Natural killer cell (primary cell): ENCODE measurements around the gene BTN1A1. TPM values are rescaled to one million over a fixed set of nuclear protein-coding genes. Genes with fewer than 3 reads are reported as not detected.

Experiments
- ATAC-seq, 3 donors: fragments of 150-1000 bp in 2 of 3; fragments of 200-7000 bp in 1 of 3; cut with Tn5 transposase; 1 replicate in 1 of 3; 2 replicates in 2 of 3; pipeline ENCODE4 v1.10.0; 2021; ENCODE audit warnings: mild to moderate bottlenecking in 2 of 3, moderate library complexity in 2 of 3
- DNase-seq, 2 donors: peaks; one replicate each; pipeline versions ENCODE4 v3.0.0 to v3.0.0-alpha.2; 2013 to 2021; ENCODE audit warnings: mixed read lengths in 1 of 2
- H3K27ac ChIP-seq: one replicate; pipeline ENCODE4 v1.5.1; 2013; ENCODE audit warnings: mild to moderate bottlenecking, low read length
- H3K27me3 ChIP-seq: one replicate; pipeline ENCODE4 v1.6.1; 2013; ENCODE audit warnings: low read length; ENCODE audit not compliant: control insufficient read depth, insufficient read depth
- H3K36me3 ChIP-seq: one replicate; pipeline ENCODE4 v1.6.1; 2013; ENCODE audit warnings: low read length; ENCODE audit not compliant: control insufficient read depth, insufficient read depth
- H3K4me1 ChIP-seq: one replicate; pipeline ENCODE4 v1.6.1; 2013; ENCODE audit warnings: low read length; ENCODE audit not compliant: control insufficient read depth, insufficient read depth
- H3K4me3 ChIP-seq: one replicate; pipeline ENCODE4 v1.5.1; 2013; ENCODE audit warnings: low read length
- H3K9me3 ChIP-seq: one replicate; pipeline ENCODE4 v1.6.1; 2013; ENCODE audit warnings: low read length; ENCODE audit not compliant: control insufficient read depth, insufficient read depth
- H3K27ac Mint-ChIP-seq, 2 donors: one replicate each; pipeline ENCODE4 v1.8.0; 2022; ENCODE audit warnings: mild to moderate bottlenecking in 2 of 2, mixed read lengths in 2 of 2, moderate library complexity in 1 of 2
- H3K27me3 Mint-ChIP-seq, 2 donors: one replicate each; pipeline ENCODE4 v1.8.0; 2022; ENCODE audit warnings: low read depth in 2 of 2, mixed read lengths in 2 of 2
- H3K36me3 Mint-ChIP-seq: one replicate; pipeline ENCODE4 v1.8.0; 2022; ENCODE audit warnings: mixed read lengths
- H3K4me1 Mint-ChIP-seq, 2 donors: one replicate each; pipeline ENCODE4 v1.8.0; 2022; ENCODE audit warnings: mixed read lengths in 2 of 2
- H3K4me3 Mint-ChIP-seq: one replicate; pipeline ENCODE4 v1.8.0; 2022; ENCODE audit warnings: mild to moderate bottlenecking, moderate library complexity, mixed read lengths
- H3K9me3 Mint-ChIP-seq, 2 donors: one replicate each; pipeline ENCODE4 v1.8.0; 2022; ENCODE audit warnings: mixed read lengths in 2 of 2
- WGBS: methylation state at CpG from one replicate; pipeline ENCODE4 v1.1.7; 2013; ENCODE audit warnings: missing lambda C conversion rate; ENCODE audit not compliant: insufficient coverage; 5-methylcytosine and 5-hydroxymethylcytosine counted together
- intact Hi-C: fragments of 100-400 bp; cut with micrococcal nuclease; formaldehyde crosslinking; loops from one replicate; pipeline ENCODE4 v1.14.2; 2022
- total RNA-seq, 4 donors: library from RNA; stranded (reverse); fragments of 120-200 nt in 1 of 4; gene quantifications; one replicate each; pipeline versions ENCODE4 v1.2.3 to v1.2.4, GENCODE V29; 2013 to 2022
- TF ChIP-seq, protein P1 (sequence below): fragments of 200-600 bp; IDR thresholded peaks from one replicate; pipeline ENCODE4 v1.8.0; 2022; ENCODE audit warnings: antibody characterized with exemption

The BTN1A1 gene
- total RNA-seq, 3 donors from 2014 or later (not counting 1 experiment from before 2014, with no cell fraction given), result not detected

GRCh38 chr6:26477426-26477825 is 22.7 kb upstream of the BTN1A1 start:
- Histone ChIP-seq H3K4me1 (peaks cover 40% of the 10 kb centered on the region), H3K4me3 (no peak overlapping the region), H3K9me3 (no peaks in the 10 kb centered on the region), H3K36me3 (no peaks in the 10 kb centered on the region), H3K27ac (peak overlapping the region; percentile 57), H3K27me3 (no peaks in the 10 kb centered on the region)
- Mint-ChIP-seq H3K36me3 (no peaks in the 10 kb centered on the region), H3K27ac (peak overlapping the region; percentile 94 to 99), H3K27me3 (no peaks in the 10 kb centered on the region), H3K4me3 (no peak overlapping the region), H3K4me1 (peaks cover 26 to 32% of the 10 kb centered on the region in 2 donors), H3K9me3 (no peaks in the 10 kb centered on the region)
- no peak for DNase-seq
- whole genome bisulfite sequencing, result 50% methylated on average over 1 of the region's 1 CpG
- no peak for ATAC-seq
- TF ChIP-seq, protein P1, sequence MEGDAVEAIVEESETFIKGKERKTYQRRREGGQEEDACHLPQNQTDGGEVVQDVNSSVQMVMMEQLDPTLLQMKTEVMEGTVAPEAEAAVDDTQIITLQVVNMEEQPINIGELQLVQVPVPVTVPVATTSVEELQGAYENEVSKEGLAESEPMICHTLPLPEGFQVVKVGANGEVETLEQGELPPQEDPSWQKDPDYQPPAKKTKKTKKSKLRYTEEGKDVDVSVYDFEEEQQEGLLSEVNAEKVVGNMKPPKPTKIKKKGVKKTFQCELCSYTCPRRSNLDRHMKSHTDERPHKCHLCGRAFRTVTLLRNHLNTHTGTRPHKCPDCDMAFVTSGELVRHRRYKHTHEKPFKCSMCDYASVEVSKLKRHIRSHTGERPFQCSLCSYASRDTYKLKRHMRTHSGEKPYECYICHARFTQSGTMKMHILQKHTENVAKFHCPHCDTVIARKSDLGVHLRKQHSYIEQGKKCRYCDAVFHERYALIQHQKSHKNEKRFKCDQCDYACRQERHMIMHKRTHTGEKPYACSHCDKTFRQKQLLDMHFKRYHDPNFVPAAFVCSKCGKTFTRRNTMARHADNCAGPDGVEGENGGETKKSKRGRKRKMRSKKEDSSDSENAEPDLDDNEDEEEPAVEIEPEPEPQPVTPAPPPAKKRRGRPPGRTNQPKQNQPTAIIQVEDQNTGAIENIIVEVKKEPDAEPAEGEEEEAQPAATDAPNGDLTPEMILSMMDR, result no peak
- intact Hi-C loops, result no loop called here

- intact Hi-C loops, result no loop called here
- peak overlapping the region; percentile 42 to 99 for H3K27ac Mint-ChIP-seq
- Histone ChIP-seq H3K27me3 (no peaks in the 10 kb centered on the region), H3K4me1 (peaks cover 32% of the 10 kb centered on the region), H3K9me3 (no peaks in the 10 kb centered on the region), H3K4me3 (no peak overlapping the region), H3K36me3 (no peaks in the 10 kb centered on the region), H3K27ac (peak overlapping the region; percentile 57)
- DNase-seq (no peak), ATAC-seq (no peak)
- H3K9me3 Mint-ChIP-seq, result no peaks in the 10 kb centered on the region
- H3K4me3 Mint-ChIP-seq, result no peak overlapping the region
- peaks cover 17 to 23% of the 10 kb centered on the region in 2 donors for H3K4me1 Mint-ChIP-seq
- H3K36me3 Mint-ChIP-seq, result no peaks in the 10 kb centered on the region
- H3K27me3 Mint-ChIP-seq, result no peaks in the 10 kb centered on the region
- TF ChIP-seq, protein P1, result no peak
- WGBS, result 95% methylated on average over 1 of the region's 2 CpGs
Measured at GRCh38 chr6:26478100-26478984, 21.8 kb upstream of the BTN1A1 start.

DNA sequence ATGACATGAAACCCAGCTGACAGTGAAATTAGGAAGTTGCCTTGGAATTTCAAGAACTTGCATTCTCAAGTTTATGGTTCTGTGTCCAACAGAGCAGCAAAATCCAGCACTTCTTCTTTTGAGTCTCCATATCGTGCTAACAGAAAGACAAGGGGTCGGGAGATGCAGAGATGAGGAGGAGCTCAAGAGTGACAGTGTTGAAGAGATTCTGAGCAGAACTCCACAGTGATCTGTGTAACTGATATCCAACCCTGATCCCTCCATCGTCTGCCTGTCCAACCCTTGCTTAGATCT is 21.2 kb upstream of the BTN1A1 start:
- peak overlapping the region in 1 of 2 donors; percentile 42 for H3K27ac Mint-ChIP-seq
- H3K4me3 Mint-ChIP-seq, result no peak overlapping the region
- H3K27me3 Mint-ChIP-seq, result no peaks in the 10 kb centered on the region
- H3K9me3 Mint-ChIP-seq, result no peaks in the 10 kb centered on the region
- peaks cover 12 to 18% of the 10 kb centered on the region in 2 donors for H3K4me1 Mint-ChIP-seq
- no peaks in the 10 kb centered on the region for H3K9me3 ChIP-seq
- TF ChIP-seq, protein P1, result no peak
- H3K27me3 ChIP-seq, result no peaks in the 10 kb centered on the region
- 69% methylated on average over 3 of the region's 3 CpGs for WGBS
- no peaks in the 10 kb centered on the region for H3K36me3 Mint-ChIP-seq
- DNase-seq (no peak), ATAC-seq (no peak)
- peaks cover 32% of the 10 kb centered on the region for H3K4me1 ChIP-seq
- no peaks in the 10 kb centered on the region for H3K36me3 ChIP-seq
- no peak overlapping the region for H3K4me3 ChIP-seq
- no peak overlapping the region for H3K27ac ChIP-seq
- intact Hi-C loops, result no loop called here
